Kidney capillary endothelial cell (primary cell): ENCODE measurements around the gene DOLPP1.
A peak's percentile ranks its signal among the peaks of the same experiment; 100 is the strongest.

Experiments used
- DNase-seq: peaks from one replicate; pipeline ENCODE4 v3.0.0-alpha.2; 2018; ENCODE audit warnings: low spot score

The DOLPP1 gene

DNA sequence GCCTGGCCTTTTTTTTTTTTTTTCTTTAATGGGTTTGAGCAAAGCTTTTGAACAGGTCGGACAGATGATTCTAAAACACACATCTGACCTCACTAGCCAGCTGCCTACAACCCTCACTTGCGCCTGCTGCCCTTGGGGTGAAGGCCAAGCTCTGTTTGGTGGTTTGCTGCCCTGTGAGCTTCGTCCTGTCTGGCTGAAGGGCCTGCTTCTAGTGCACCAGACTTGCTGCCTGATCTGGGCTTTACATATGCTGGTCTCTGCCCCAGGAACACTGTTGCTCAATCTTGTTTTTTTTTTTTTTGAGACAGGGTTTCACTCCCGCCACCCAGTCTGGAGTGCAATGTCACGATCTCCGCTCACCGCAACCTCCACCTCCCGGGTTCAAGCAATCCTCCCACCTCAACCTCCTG is 16.4 kb upstream of the DOLPP1 start:
- no peak for DNase-seq

DNA sequence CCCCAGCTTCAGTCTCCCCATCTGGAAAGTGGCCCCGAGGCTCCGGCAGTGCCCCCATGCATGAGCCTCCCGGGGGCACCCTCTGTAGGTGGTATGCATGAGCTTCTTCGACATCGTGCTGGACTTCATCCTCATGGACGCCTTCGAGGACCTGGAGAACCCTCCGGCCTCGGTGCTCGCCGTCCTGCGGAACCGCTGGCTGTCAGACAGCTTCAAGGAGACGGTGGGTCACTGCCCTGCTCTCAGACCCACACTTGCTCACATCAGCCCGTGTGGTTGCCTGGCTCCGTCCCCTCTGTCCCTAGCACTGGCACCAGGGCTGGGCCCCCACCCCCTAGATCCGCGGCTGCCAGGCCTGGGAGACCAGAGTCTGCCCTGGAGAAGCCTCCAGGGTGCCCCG is 12.8 kb upstream of the DOLPP1 start:
- DNase-seq, result no peak

DNA sequence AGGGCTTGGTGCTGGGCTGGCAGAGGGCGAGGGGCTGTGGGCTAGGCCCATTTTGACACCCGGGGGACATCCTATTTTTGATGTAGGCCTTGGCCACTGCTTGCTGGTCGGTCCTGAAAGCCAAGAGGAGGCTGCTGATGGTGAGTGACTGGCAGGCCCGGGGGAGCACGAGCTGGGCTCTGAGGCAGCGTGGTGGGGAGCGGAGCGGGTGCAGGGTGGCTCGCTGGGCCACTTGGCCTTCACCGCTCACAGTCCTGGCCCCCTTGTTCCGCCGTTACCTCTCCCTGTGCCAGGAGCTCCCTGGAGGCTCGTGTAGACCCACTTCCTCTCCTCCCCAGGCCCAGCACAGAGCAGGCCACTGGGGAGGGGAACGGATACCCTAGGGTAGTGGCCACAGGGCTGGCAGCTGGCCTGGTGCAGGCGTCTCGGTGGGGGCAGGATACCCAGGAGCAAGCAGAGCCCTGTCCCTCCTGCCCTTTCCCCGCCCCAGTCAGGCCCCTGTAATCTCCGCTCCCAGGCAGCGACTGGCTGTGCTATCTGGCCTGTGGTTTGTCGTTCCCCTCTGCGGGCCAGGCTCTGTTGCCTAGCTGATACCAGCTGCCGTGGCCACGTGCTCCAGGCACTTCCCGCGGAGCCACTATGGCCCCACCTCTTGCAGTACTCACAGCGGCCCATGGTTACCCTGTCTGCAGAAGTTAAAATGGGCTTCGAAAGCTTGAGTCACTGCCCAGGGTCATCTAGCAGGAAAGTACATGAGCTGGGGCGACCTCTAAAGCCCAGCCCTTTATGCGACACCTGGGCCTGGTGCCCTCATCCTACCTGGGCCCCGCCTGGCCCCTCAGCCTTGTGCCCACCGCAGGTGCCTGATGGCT is 11.7 kb upstream of the DOLPP1 start:
- no peak for DNase-seq

DNA sequence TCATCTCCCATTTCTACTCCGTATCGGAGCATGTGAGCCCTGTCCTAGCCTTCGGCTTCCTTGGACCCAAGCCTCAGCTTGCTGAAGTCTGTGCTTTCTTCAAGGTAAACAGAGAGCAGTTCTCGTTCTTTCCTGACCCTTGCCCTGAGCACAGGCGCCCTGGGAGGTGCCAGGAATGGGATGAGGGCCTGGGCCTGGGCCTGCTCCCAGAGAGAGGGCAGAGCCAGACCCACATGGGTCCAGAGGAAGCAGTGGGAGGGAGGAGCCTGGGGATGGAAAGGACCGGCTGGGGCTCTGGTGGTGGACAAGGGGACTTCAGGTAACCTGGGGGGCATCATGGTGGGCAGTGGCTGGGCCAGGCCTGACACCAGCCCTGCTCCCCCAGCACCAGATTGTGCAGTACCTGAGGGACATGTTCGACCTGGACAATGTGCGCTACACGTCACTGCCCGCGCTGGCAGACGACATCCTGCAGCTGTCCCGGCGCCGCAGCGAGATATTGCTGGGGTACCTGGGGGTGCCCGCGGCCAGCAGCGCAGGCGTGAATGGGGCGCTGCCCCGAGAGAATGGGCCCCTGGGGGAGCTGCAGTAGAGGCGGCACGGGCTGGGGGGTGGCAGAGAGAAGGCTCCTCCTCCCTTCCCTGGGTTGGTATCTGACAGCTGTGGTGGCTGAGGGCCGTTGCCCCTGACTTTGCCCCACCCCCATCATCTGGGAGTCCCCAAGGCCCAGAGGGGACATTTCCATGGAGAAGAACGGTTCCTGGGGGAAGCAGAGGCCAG is 10.9 kb upstream of the DOLPP1 start:
- no peak for DNase-seq

DNA sequence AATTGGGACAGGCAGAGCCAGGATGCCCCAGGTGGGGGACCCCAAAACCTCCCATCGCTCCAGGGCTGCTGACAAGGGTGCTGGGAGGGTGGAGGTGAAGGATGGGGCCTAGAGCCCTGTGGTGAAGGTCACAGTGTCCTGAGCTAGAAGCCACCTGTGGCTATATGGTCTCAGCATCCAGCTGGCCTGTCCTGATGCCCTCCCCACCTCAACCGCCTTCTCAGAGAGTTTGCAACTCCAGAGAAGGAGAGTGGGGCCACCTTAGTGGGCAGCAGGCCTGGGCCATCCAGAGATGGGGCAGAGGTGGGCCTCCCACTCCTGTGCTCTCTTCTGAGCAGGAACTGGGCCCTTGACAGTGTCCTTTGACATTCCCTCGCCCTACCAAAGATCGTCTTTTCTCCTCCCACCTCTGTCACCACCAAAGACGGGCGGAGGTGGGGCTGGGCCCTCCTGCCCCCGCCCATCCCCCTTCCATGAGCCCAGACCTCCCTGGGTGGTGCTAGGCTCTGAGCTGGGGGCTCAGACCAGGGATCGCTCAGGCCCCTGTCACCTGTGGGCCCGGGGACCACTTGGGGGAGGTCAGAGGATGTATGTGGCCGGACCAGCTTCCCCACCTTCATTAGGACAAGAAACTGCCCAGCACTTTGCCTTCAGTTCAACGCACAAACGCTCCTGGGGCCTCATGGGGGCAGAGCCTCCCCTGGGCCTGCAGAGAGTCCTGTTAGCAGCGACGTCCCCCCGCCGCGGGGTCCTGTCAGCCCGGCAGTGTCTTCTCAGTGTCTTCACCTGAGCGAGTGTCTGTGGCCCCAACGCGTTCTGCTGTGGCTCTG is 10.0 kb upstream of the DOLPP1 start:
- DNase-seq, result no peak

DNA sequence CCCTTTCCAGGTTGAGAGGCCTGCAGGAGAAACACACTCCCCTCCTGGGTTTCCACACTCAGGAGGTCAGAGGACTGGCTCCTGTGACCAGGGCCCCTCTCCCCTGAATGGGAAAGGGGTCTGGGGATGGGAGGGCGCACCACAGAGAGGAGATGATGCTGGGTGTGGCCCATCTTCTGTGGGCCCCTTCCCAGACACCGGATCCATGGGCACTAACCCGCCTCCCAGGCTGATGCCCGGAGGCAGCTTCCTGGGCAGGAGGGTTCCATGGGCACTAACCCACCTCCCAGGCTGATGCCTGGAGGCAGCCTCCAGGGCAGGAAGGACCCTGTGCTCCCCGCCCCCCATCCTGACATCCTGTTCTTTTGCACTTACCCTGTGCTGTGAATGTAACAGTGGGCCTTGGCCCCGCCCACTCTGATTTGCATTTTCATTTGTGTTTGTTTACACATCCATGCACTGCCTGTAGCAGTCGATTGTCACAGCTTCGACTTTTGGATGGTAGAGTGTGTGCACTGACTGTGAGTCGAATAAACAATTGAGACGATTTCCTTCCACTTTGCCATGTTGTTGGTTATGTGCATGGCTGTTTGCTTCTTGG is 9.3 kb upstream of the DOLPP1 start:
- no peak for DNase-seq

DNA sequence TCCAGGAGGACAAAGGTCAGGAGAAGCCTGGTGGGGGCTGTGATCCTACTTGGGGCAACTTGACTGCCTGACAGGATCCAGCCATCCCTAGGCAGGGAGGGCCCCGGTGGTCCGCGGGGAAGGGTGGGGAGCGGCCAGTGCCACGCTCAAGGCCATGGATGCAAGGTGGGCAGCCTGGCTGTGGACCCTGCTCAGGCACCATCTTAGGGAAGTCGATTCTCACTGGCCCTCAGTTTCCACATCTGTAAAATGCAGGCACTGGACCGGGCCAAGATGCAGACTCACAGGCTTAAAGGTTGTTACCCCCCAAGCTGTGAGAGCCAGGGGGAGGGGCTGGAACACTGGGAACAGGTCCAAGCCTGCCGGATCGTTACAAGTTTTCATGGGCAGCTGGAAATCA is 8.7 kb upstream of the DOLPP1 start:
- DNase-seq, result no peak

DNA sequence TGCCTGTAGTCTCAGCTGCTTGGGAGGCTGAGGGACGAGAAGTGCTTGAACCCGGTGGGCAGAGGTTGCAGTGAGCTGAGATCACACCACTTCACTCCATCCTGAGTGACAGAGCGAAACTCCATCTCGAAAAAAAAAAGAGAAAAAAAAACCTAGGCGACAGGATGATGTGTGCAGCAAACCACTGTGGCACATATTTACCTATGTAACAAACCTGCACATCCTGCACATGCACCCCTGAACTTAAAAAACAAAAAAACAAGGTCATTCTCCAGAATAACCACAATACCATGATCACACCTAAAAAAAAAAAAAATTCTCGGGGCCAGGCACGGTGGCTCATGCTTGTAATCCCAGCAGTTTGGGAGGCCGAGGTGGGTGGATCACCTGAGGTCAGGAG is 7.5 kb upstream of the DOLPP1 start:
- DNase-seq, result no peak

DNA sequence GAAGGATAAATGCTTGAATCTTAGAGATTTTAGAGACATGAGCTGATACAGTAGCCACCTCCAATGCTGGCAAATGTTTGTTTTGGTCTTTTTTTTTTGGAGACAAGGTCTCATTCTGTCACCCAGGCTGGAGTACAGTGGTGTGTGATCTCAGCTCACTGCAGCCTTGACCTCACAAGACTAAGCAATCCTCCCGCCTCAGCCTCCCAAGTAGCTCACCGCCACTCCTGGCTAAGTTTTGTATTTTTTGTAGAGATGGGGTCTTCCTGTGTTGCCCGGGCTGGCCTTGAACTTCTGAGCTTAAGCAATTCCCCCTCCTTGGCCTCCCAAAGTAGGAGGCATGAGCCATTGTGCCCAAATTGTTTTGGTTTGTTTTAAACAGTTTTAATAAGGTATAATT is 6.8 kb upstream of the DOLPP1 start:
- no peak for DNase-seq

DNA sequence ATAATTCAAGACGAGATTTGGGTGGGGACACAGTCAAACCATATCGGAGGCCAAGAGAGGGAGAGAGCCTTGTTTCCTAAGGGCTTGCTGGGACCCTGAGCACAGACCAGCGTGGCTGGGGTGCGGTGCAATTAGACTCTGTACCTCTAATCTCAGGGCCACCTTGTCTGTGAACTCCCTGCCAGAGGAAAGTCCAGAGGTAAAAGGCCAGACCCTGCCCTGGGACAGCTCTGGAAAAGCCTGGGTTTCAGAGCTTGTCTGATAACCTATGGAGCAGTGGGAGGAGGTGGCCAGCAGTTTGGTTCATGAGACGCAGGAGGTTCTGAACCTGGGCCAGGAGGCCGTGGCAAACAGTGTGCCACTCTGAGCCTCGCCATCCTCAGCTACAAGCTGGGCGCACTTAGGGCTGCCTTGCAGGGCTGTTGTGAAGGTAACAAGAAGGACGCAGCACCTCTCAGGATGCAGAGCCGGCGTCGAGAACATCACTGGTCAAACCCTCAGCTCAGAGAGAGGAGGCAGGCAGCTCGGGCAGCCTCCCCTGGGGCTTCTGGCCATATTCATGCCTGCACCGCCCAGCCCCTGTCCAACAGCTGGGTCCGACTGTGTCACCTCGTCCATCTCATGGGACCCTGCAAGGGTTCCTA is 4.8 kb upstream of the DOLPP1 start:
- no peak for DNase-seq

DNA sequence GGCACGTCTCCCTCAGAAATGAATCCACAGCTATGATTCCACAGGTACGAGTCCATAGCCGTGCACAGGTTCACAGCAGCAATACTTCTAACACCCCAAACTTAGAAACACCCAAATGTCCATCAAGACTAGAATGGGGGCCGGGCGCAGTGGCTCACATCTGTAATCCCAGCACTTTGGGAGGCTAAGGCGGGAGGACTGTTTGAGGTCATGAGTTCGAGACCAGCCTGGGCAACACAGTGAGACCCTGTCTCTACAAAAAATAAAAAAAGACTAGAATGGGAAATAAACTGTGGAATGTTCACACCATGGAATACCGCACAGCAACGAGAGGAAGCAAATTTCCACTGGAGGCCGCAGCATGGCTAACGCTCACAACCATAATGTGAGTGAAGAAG is 4.3 kb upstream of the DOLPP1 start:
- no peak for DNase-seq

DNA sequence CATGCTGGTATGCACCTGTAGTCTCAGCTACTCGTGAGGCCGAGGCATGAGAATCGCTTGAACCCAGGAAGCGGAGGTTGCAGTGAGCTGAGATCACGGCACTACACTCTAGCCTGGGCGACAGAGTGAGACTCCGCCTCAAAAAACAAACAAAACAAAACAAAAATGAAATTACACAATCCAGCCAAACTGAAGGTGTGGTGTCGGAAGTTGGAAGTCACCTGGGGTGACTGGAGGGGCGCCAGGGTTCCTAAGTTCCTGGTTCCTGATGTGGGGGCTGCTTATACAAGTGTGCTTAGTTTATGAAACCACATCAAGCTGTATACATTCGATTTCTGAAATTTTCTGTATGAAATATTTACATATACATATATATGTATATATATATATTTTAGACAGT is 3.7 kb upstream of the DOLPP1 start:
- DNase-seq, result no peak

DNA sequence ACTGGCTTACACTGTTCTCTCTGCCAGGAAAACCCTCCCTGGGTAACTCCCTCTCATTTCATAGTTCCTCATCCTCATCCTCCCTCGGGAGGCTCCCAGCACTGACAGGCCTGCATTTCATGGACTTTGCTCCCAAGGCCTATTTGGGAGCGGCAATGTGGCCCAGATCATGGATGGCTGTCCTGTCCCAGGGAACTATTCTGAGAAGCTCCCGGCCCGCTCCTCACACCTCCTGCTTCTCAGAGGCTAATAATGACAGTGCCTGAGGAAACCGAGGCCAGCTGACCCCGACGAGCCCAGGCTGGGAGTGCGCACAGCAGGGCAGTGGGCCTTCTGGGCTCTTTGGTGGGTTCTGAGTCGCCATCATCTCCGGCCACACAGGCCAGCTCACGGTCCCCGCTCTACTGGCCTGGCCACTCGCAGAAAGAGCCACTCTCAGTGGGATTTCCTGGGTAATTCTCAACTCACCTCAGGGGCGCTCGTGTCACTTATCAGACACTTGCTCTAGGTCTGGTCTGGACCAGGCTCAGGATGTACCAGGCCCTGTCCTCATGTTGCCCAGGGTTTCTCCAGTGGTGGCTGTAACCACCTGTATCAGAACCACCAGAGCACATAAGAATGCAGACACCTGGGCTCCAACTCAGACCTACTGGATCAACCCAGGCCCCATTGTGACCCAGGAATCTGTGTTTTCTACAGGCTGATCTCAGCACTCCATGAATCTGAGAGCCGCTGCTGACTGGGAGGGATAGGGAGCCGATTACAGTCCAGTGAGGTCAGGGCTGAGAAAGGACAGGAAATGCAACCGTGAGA is 2.0 kb upstream of the DOLPP1 start:
- no peak for DNase-seq

DNA sequence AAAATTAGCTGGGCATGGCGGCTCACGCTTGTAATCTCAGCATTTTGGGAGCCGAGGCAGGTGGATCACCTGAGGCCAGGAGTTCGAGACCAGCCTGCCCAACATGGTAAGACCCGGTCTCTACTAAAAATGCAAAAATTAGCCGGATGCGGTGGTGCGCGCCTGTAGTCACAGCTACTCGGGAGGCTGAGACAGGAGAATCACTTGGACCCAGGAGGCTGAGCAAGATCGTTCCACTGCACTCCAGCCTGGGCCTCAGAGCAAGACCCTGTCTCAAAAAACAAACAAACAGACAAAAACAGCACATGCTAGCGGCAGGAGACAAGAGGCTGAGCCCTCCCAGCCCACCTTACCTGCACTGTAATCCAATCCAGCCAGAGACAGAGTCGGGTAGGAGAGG is 1.1 kb upstream of the DOLPP1 start:
- DNase-seq, result no peak

DNA sequence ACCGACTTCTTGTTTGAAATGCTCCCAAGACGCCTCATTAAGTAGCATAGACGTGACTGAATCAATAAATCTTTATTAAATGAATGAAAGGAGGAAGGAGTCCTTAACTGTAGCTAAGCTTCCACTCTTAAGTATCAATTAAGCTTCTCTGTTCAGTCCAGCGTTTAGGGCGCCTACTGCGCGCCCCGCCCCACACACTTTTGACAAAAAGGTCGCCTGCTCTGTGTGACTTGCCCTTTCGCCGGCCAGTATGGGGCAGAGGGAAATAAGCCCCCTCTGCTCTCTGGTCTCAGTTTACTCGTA is 662 bp upstream of the DOLPP1 start:
- peak; percentile 3 for DNase-seq

DNA sequence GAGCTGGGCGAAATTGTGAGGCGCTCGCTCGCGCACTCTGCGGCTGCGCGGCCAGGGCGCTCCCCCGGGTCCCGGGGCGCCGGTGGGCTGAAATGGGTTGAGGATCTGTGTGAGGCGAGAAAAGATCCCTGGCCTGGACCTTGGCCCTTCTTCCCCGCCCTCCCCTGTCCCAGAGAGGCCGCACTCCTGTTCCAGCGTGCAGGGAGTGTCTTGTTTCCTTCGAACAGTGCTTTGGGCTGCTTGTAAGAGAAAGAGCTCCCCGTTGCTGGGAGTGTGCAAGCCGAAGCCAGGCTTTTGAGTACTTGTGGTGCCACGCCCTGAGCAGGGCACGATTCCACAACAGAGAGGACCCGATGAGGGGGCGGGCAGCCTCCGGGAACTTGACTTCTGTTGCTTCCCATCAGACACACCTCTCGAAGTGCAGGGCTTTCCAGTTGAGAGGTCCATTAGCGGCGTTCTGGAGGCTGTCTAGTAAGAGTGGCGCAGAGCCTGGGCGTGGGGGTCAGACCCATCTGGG is 535 bp downstream of the DOLPP1 start:
- DNase-seq, result no peak

DNA sequence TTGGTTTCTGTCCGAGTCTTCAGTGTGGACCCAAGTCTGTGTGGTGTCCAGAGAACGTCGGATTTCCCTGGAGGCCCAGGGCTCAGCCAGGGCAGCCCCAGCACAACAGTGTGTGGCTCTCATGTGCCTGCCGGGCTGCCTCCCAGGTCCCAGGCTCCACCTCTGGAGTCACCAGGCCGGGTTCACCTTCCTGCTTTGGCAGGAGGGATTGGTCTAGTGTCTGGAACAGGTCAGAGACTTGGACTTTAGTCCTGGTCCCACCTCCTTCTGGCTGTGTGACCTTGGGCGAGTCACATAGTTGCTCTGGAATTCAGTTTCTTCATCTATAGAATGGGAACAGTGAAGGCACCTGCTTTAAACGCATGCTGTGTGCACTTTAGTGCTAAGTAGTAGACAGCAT is 3.2 kb downstream of the DOLPP1 start:
- DNase-seq, result no peak

DNA sequence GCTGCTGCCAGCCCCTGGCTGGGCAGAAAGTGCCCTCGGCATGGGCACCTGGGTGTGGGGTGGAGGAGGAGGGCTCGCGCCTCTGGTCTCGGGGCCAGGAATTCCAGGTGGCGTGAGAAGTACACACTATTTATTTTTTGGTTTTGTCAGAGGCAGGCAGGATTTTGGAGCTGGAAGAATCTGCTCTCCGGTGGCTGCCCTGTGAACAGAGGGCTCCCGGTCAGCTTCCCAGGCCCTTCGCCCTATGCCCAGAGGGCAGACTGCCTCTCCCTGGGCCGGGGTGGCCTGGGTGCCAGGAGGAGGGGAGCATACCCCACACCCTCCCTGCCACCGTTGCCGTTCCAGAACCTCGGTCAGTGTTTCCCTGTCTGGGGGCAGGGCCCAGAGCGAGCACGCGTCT is 8.3 kb downstream of the DOLPP1 start:
- DNase-seq, result no peak

DNA sequence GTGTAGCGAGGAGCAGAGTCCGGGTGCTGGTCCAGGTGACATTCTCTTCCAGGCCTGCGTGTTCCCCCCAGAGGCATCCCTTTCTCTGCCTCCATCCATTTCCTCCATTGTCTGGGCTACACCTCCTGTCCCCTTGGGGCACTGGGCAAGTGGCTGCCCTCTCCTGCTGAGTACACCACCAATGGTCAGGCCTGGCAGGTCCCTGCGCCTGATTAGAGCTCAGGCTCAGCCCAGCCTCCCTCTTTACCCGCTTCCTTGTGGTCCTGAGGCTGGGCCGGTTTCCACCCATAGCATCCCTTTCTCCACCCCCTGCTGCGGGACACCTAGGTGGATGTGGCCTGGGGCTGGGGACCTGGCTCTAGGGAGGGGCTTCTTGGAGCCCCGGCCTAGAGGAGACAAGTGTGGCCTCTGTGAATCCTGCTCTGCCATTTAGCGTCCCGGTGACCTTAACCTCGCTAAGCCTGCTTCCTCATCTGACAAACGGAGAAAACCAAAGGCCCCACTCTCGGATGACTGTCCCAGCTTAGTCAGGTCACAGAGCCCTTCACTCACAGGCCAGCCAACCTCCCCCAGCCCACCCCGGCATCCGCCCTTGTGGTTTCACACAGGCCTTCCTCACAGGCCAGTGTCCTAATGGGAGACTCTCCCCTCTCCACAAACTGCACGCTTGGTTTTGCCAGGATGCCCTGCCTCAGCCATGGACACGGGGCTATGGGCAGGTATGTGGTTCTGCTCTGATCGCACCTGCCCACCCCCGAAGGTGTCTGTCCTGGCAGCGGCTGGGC is 12.9 kb downstream of the DOLPP1 start:
- no peak for DNase-seq
